Central memory CD8-positive, alpha-beta T cell (primary cell): Measurements from ENCODE around the gene SIRT3.

Experiments used
- ATAC-seq: fragments of 150-1000 bp; cut with Tn5 transposase; replicated peaks from 2 replicates; pipeline ENCODE4 v1.10.0; 2022; ENCODE audit warnings: mild to moderate bottlenecking, moderate FRiP score, moderate number of reproducible peaks; ENCODE audit not compliant: poor library complexity, severe bottlenecking; ENCODE audit errors: extremely low read depth
- DNase-seq, 2 donors: peaks; one replicate each; pipeline ENCODE4 v3.0.0; 2021; ENCODE audit warnings: low spot score in 2 of 2
- H3K27ac Mint-ChIP-seq: one replicate; pipeline ENCODE4 v1.8.0; 2022; ENCODE audit warnings: low read depth, mild to moderate bottlenecking, moderate library complexity, mixed read lengths
- H3K27me3 Mint-ChIP-seq: one replicate; pipeline ENCODE4 v1.8.0; 2022; ENCODE audit warnings: mixed read lengths
- H3K36me3 Mint-ChIP-seq: one replicate; pipeline ENCODE4 v1.8.0; 2022; ENCODE audit warnings: mild to moderate bottlenecking, moderate library complexity, mixed read lengths; ENCODE audit not compliant: insufficient read depth
- H3K4me1 Mint-ChIP-seq: one replicate; pipeline ENCODE4 v1.8.0; 2022; ENCODE audit warnings: mixed read lengths
- H3K4me3 Mint-ChIP-seq: one replicate; pipeline ENCODE4 v1.8.0; 2022; ENCODE audit warnings: mild to moderate bottlenecking, moderate library complexity, mixed read lengths
- H3K9me3 Mint-ChIP-seq: one replicate; pipeline ENCODE4 v1.8.0; 2022; ENCODE audit warnings: mixed read lengths

The SIRT3 gene

GRCh38 chr11:235997-236773 is at the start of gene SIRT3:
Gene SIRT3 (minus strand): TSS chr11:236342. CDS start chr11:236328, 14 bp downstream.
- peaks cover 30% of the 10 kb centered on the region for H3K36me3 Mint-ChIP-seq
- ATAC-seq = peak; percentile 90
- no peaks in the 10 kb centered on the region for H3K9me3 Mint-ChIP-seq
- H3K4me1 Mint-ChIP-seq = peaks cover 34% of the 10 kb centered on the region
- peak; percentile 74 to 82 for DNase-seq
- H3K4me3 Mint-ChIP-seq = peak within 1 kb of the TSS; percentile 95
- H3K27me3 Mint-ChIP-seq = no peaks in the 10 kb centered on the region
- H3K27ac Mint-ChIP-seq = peak within 1 kb of the TSS; percentile 97

- Mint-ChIP-seq H3K27me3 (peaks cover 8% of the 10 kb centered on the region), H3K4me3 (peak overlapping the region; percentile 99), H3K4me1 (peaks cover 60% of the 10 kb centered on the region), H3K36me3 (peaks cover 28% of the 10 kb centered on the region), H3K27ac (no peak overlapping the region), H3K9me3 (no peaks in the 10 kb centered on the region)
- ATAC-seq = no peak
- no peak for DNase-seq
Measured at GRCh38 chr11:285894-286220, 49.7 kb upstream of the SIRT3 start.

- no peak for ATAC-seq
- DNase-seq = no peak
- no peak overlapping the region for H3K27ac Mint-ChIP-seq
- peaks cover 58% of the 10 kb centered on the region for H3K4me1 Mint-ChIP-seq
- peak overlapping the region; percentile 99 for H3K4me3 Mint-ChIP-seq
- H3K27me3 Mint-ChIP-seq = peaks cover 8% of the 10 kb centered on the region
- no peaks in the 10 kb centered on the region for H3K9me3 Mint-ChIP-seq
- H3K36me3 Mint-ChIP-seq = peaks cover 28% of the 10 kb centered on the region
Measured at GRCh38 chr11:285021-285893, 49.1 kb upstream of the SIRT3 start.

GRCh38 chr11:284105-285020 is 48.2 kb upstream of the SIRT3 start:
- Mint-ChIP-seq H3K36me3 (peaks cover 25% of the 10 kb centered on the region), H3K4me1 (peaks cover 49% of the 10 kb centered on the region), H3K27me3 (peaks cover 8% of the 10 kb centered on the region), H3K9me3 (no peaks in the 10 kb centered on the region), H3K27ac (no peak overlapping the region), H3K4me3 (no peak overlapping the region)
- DNase-seq (no peak), ATAC-seq (no peak)

- ATAC-seq (no peak), DNase-seq (no peak)
- Mint-ChIP-seq H3K4me3 (peak overlapping the region; percentile 82), H3K36me3 (peaks cover 28% of the 10 kb centered on the region), H3K27me3 (peaks cover 8% of the 10 kb centered on the region), H3K4me1 (peaks cover 51% of the 10 kb centered on the region), H3K9me3 (no peaks in the 10 kb centered on the region), H3K27ac (no peak overlapping the region)
Measured at GRCh38 chr11:283405-284104, 47.4 kb upstream of the SIRT3 start.

- Mint-ChIP-seq H3K4me1 (peaks cover 53% of the 10 kb centered on the region), H3K27me3 (peaks cover 8% of the 10 kb centered on the region), H3K36me3 (peaks cover 25% of the 10 kb centered on the region), H3K9me3 (no peaks in the 10 kb centered on the region), H3K27ac (no peak overlapping the region), H3K4me3 (peak overlapping the region; percentile 82)
- DNase-seq (no peak), ATAC-seq (no peak)
Measured at GRCh38 chr11:282630-283360, 46.7 kb upstream of the SIRT3 start.

GRCh38 chr11:282171-282570 is 46.0 kb upstream of the SIRT3 start:
- Mint-ChIP-seq H3K4me1 (peaks cover 51% of the 10 kb centered on the region), H3K36me3 (peaks cover 19% of the 10 kb centered on the region), H3K27ac (peak overlapping the region; percentile 44), H3K4me3 (peak overlapping the region; percentile 82), H3K27me3 (peaks cover 8% of the 10 kb centered on the region), H3K9me3 (no peaks in the 10 kb centered on the region)
- DNase-seq (no peak), ATAC-seq (no peak)

- H3K36me3 Mint-ChIP-seq = peaks cover 17% of the 10 kb centered on the region
- H3K9me3 Mint-ChIP-seq = no peaks in the 10 kb centered on the region
- peaks cover 8% of the 10 kb centered on the region for H3K27me3 Mint-ChIP-seq
- ATAC-seq (no peak), DNase-seq (no peak)
- peak overlapping the region; percentile 44 for H3K27ac Mint-ChIP-seq
- H3K4me1 Mint-ChIP-seq = peaks cover 45% of the 10 kb centered on the region
- H3K4me3 Mint-ChIP-seq = peak overlapping the region; percentile 82
Measured at GRCh38 chr11:281486-282161, 45.5 kb upstream of the SIRT3 start.

- peaks cover 15% of the 10 kb centered on the region for H3K36me3 Mint-ChIP-seq
- H3K27me3 Mint-ChIP-seq = peaks cover 8% of the 10 kb centered on the region
- no peak for DNase-seq
Measured at GRCh38 chr11:280706-281485, 44.8 kb upstream of the SIRT3 start.

GRCh38 chr11:279966-280705 is 44.0 kb upstream of the SIRT3 start:
- DNase-seq = no peak
- Mint-ChIP-seq H3K9me3 (no peaks in the 10 kb centered on the region), H3K27ac (no peak overlapping the region), H3K36me3 (peaks cover 13% of the 10 kb centered on the region), H3K4me3 (peak overlapping the region; percentile 82), H3K27me3 (peaks cover 8% of the 10 kb centered on the region), H3K4me1 (peaks cover 45% of the 10 kb centered on the region)
- ATAC-seq = peak; percentile 60

More at GRCh38 chr11:280706-281485, 44.8 kb upstream of the SIRT3 start:
- peak; percentile 57 for ATAC-seq
- Mint-ChIP-seq H3K27ac (peak overlapping the region; percentile 8), H3K4me3 (peak overlapping the region; percentile 82), H3K9me3 (no peaks in the 10 kb centered on the region), H3K4me1 (peaks cover 45% of the 10 kb centered on the region)
